Naive thymus-derived CD4-positive, alpha-beta T cell (primary cell): Measurements from ENCODE around the gene RXFP2. TPM values are rescaled to one million over a fixed set of nuclear protein-coding genes. Genes with fewer than 3 reads are reported as not detected.

ENCODE experiments used
- ATAC-seq: fragments of 150-1000 bp; cut with Tn5 transposase; 2 replicates; pipeline ENCODE4 v1.10.0; 2021; ENCODE audit warnings: mild to moderate bottlenecking, moderate library complexity
- CTCF ChIA-PET: fragments of 350-600 bp; sonication (Branson Sonifier 250); formaldehyde crosslinking; loops from one replicate; lab custom pipeline; 2021; ENCODE audit warnings: antibody characterized with exemption; lab: Charles Lee
- POLR2A ChIA-PET: fragments of 350-600 bp; sonication (Branson Sonifier 250); formaldehyde crosslinking; loops from one replicate; lab custom pipeline; 2021; ENCODE audit warnings: antibody characterized with exemption, inconsistent platforms; lab: Charles Lee
- DNase-seq, 9 donors: peaks; one replicate each; pipeline versions ENCODE4 v3.0.0 to v3.0.0-alpha.2; 2020 to 2022; ENCODE audit warnings: mixed read lengths in 1 of 9
- H3K27ac ChIP-seq: one replicate; pipeline ENCODE4 v1.7.0; 2013; ENCODE audit warnings: mild to moderate bottlenecking, low read depth, low read length, moderate library complexity
- H3K27me3 ChIP-seq, 2 donors: one replicate each; pipeline ENCODE4 v1.7.0; 2013; ENCODE audit warnings: low read length in 2 of 2, mild to moderate bottlenecking in 2 of 2, moderate library complexity in 2 of 2; ENCODE audit not compliant: control insufficient read depth in 2 of 2, insufficient read depth in 2 of 2
- H3K36me3 ChIP-seq, 3 experiments: 1 replicate in 2 of 3; 2 replicates in 1 of 3; pipeline ENCODE4 v1.7.0; 2013; ENCODE audit warnings: low read length in 3 of 3, mild to moderate bottlenecking in 3 of 3, moderate library complexity in 1 of 3; ENCODE audit not compliant: insufficient read depth in 3 of 3, control insufficient read depth in 2 of 3
- H3K4me1 ChIP-seq, 2 donors: one replicate each; pipeline ENCODE4 v1.7.0; 2013; ENCODE audit warnings: low read length in 2 of 2, mild to moderate bottlenecking in 2 of 2, moderate library complexity in 1 of 2; ENCODE audit not compliant: control insufficient read depth in 2 of 2, insufficient read depth in 2 of 2
- H3K4me3 ChIP-seq: 2 replicates; pipeline ENCODE4 v1.7.0; 2013; ENCODE audit warnings: mild to moderate bottlenecking, low read length
- H3K9me3 ChIP-seq, 3 experiments: 1 replicate in 2 of 3; 2 replicates in 1 of 3; pipeline ENCODE4 v1.7.0; 2013; ENCODE audit warnings: low read length in 3 of 3; ENCODE audit not compliant: control insufficient read depth in 2 of 3
- H3K27ac Mint-ChIP-seq, 9 donors: one replicate each; pipeline ENCODE4 v1.8.0; 2020 to 2022; ENCODE audit warnings: mixed read lengths in 9 of 9, mild to moderate bottlenecking in 8 of 9, moderate library complexity in 5 of 9, inconsistent platforms in 2 of 9
- H3K27me3 Mint-ChIP-seq, 5 donors: one replicate each; pipeline ENCODE4 v1.8.0; 2021 to 2022; ENCODE audit warnings: mixed read lengths in 5 of 5, mild to moderate bottlenecking in 1 of 5
- H3K36me3 Mint-ChIP-seq, 5 donors: one replicate each; pipeline ENCODE4 v1.8.0; 2020 to 2022; ENCODE audit warnings: mixed read lengths in 5 of 5, mild to moderate bottlenecking in 3 of 5, inconsistent platforms in 1 of 5
- H3K4me1 Mint-ChIP-seq, 7 donors: one replicate each; pipeline ENCODE4 v1.8.0; 2020 to 2022; ENCODE audit warnings: mixed read lengths in 7 of 7, mild to moderate bottlenecking in 3 of 7, inconsistent platforms in 1 of 7
- H3K4me3 Mint-ChIP-seq, 10 donors: one replicate each; pipeline ENCODE4 v1.8.0; 2020 to 2022; ENCODE audit warnings: mild to moderate bottlenecking in 10 of 10, mixed read lengths in 10 of 10, moderate library complexity in 6 of 10, inconsistent platforms in 2 of 10
- H3K9me3 Mint-ChIP-seq, 11 donors: one replicate each; pipeline ENCODE4 v1.8.0; 2020 to 2022; ENCODE audit warnings: mixed read lengths in 11 of 11, mild to moderate bottlenecking in 4 of 11, inconsistent platforms in 1 of 11, moderate library complexity in 1 of 11
- intact Hi-C, 2 donors: fragments of 100-400 bp; cut with micrococcal nuclease; formaldehyde crosslinking; loops; one replicate each; pipeline ENCODE4 v1.15.1; 2023
- polyA plus RNA-seq, 2 donors: library from polyadenylated mRNA; unstranded; fragments of 300-500 nt; fragmentation: Illumina TruSeq; gene quantifications; one replicate each; pipeline ENCODE4 v1.2.3, GENCODE V29; 2021
- total RNA-seq, 6 experiments: library from RNA in 5 of 6; stranded (reverse) in 5 of 6; gene quantifications; 1 replicate in 5 of 6; 2 replicates in 1 of 6; pipeline ENCODE4 v1.2.3 and lab custom pipeline; 2021 to 2026

Gene RXFP2
- total and polyA plus RNA-seq, 7 experiments from 2014 or later, result not detected

GRCh38 chr13:31747291-31747690, 8.0 kb downstream of the RXFP2 start:
- Mint-ChIP-seq H3K27me3 (peaks cover 12 to 26% (median 16%) of the 10 kb centered on the region in 5 donors), H3K36me3 (no peaks in the 10 kb centered on the region), H3K4me3 (no peak overlapping the region), H3K9me3 (peaks cover 0 to 3% (median 0%) of the 10 kb centered on the region in 11 donors), H3K4me1 (peaks cover 0 to 1% (median under 1%) of the 10 kb centered on the region in 7 donors), H3K27ac (no peak overlapping the region)
- Histone ChIP-seq H3K27ac (no peak overlapping the region), H3K4me1 (no peaks in the 10 kb centered on the region), H3K9me3 (no peaks in the 10 kb centered on the region), H3K27me3 (no peaks in the 10 kb centered on the region), H3K4me3 (no peak overlapping the region), H3K36me3 (no peaks in the 10 kb centered on the region)
- CTCF ChIA-PET, result no interaction called here
- no peak for DNase-seq
- POLR2A ChIA-PET, result no interaction called here
- intact Hi-C loops, result no loop called here
- ATAC-seq, result no peak

GRCh38 chr13:31747966-31748365, 8.6 kb downstream of the RXFP2 start:
- no peaks in the 10 kb centered on the region for H3K27me3 ChIP-seq
- no peak overlapping the region for H3K27ac ChIP-seq
- no peaks in the 10 kb centered on the region for H3K36me3 Mint-ChIP-seq
- H3K4me1 ChIP-seq, result no peaks in the 10 kb centered on the region
- no peak for ATAC-seq
- no peaks in the 10 kb centered on the region for H3K36me3 ChIP-seq
- H3K4me3 ChIP-seq, result no peak overlapping the region
- POLR2A ChIA-PET, result no interaction called here
- peaks cover 12 to 24% (median 14%) of the 10 kb centered on the region in 5 donors for H3K27me3 Mint-ChIP-seq
- peaks cover 0 to 3% (median 0%) of the 10 kb centered on the region in 11 donors for H3K9me3 Mint-ChIP-seq
- no peaks in the 10 kb centered on the region for H3K4me1 Mint-ChIP-seq
- no peak overlapping the region for H3K27ac Mint-ChIP-seq
- no peak for DNase-seq
- H3K9me3 ChIP-seq, result no peaks in the 10 kb centered on the region
- CTCF ChIA-PET, result no interaction called here
- H3K4me3 Mint-ChIP-seq, result no peak overlapping the region
- intact Hi-C loops, result no loop called here

DNA sequence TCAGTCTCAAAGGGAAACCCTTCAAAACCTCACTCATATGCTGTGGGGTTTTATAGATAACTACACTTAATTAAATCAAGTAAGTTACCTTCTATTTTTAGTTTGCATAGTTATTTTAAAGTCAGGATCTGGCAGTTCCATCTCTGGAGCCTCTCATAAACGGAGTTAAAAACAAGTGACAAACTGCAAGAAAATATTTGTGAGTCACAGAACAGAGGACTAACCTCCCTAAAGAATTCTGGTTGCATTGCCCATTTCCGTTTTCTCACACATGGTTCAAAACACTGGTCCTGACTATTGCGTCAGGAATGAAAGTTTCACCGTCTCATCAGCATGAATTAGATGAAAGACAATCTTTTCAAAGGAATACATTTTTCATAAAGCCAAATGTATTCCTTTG, 10.6 kb downstream of the RXFP2 start:
- no peaks in the 10 kb centered on the region for H3K27me3 ChIP-seq
- Mint-ChIP-seq H3K27me3 (peaks cover 8 to 23% (median 17%) of the 10 kb centered on the region in 5 donors), H3K27ac (no peak overlapping the region), H3K9me3 (peaks cover 0 to 3% (median 0%) of the 10 kb centered on the region in 11 donors), H3K36me3 (no peaks in the 10 kb centered on the region), H3K4me3 (no peak overlapping the region), H3K4me1 (no peaks in the 10 kb centered on the region)
- no peak overlapping the region for H3K27ac ChIP-seq
- ChIA-PET POLR2A (no interaction called here), CTCF (no interaction called here)
- H3K9me3 ChIP-seq, result no peaks in the 10 kb centered on the region
- ATAC-seq (no peak), DNase-seq (no peak)
- H3K36me3 ChIP-seq, result no peaks in the 10 kb centered on the region
- H3K4me3 ChIP-seq, result no peak overlapping the region
- no peaks in the 10 kb centered on the region for H3K4me1 ChIP-seq
- intact Hi-C loops, result no loop called here

DNA sequence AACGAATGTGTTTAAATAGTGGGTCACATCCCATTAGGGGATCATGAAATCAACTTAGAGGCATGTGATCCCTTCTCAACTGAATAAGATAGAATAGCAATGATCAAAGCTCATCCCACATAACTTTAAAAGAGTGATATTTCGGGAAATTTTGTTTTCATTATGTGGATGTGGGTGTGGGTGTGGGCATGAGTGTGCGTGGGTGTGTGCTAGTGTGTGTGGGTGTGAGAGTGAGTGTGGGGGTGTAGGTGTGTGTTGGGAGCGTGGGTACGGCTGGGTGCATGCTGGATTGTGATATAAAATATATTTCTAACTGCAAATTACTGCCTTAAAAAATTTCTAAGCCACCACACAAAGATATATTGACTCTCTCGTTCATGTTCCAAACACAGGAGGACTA, 15.9 kb downstream of the RXFP2 start:
- no peak overlapping the region for H3K27ac Mint-ChIP-seq
- Histone ChIP-seq H3K27ac (no peak overlapping the region), H3K27me3 (no peaks in the 10 kb centered on the region), H3K9me3 (no peaks in the 10 kb centered on the region), H3K36me3 (no peaks in the 10 kb centered on the region), H3K4me1 (no peaks in the 10 kb centered on the region), H3K4me3 (no peak overlapping the region)
- intact Hi-C loops, result no loop called here
- H3K36me3 Mint-ChIP-seq, result no peaks in the 10 kb centered on the region
- H3K4me1 Mint-ChIP-seq, result no peaks in the 10 kb centered on the region
- no peak overlapping the region for H3K4me3 Mint-ChIP-seq
- DNase-seq (no peak), ATAC-seq (no peak)
- H3K9me3 Mint-ChIP-seq, result peaks cover 0 to 2% (median 0%) of the 10 kb centered on the region in 11 donors
- peaks cover 0 to 32% (median 23%) of the 10 kb centered on the region in 5 donors for H3K27me3 Mint-ChIP-seq
- CTCF ChIA-PET, result no interaction called here
- POLR2A ChIA-PET, result no interaction called here

GRCh38 chr13:31755803-31756212, 16.5 kb downstream of the RXFP2 start:
- ATAC-seq (no peak), DNase-seq (no peak)
- Mint-ChIP-seq H3K27ac (no peak overlapping the region), H3K4me3 (no peak overlapping the region), H3K27me3 (peaks cover 0 to 27% (median 17%) of the 10 kb centered on the region in 5 donors), H3K9me3 (peaks cover 0 to under 1% (median 0%) of the 10 kb centered on the region in 11 donors), H3K4me1 (no peaks in the 10 kb centered on the region), H3K36me3 (no peaks in the 10 kb centered on the region)
- Histone ChIP-seq H3K36me3 (no peaks in the 10 kb centered on the region), H3K9me3 (no peaks in the 10 kb centered on the region), H3K4me3 (no peak overlapping the region), H3K4me1 (no peaks in the 10 kb centered on the region), H3K27ac (no peak overlapping the region), H3K27me3 (no peaks in the 10 kb centered on the region)
- ChIA-PET CTCF (no interaction called here), POLR2A (no interaction called here)
- intact Hi-C loops, result no loop called here

DNA sequence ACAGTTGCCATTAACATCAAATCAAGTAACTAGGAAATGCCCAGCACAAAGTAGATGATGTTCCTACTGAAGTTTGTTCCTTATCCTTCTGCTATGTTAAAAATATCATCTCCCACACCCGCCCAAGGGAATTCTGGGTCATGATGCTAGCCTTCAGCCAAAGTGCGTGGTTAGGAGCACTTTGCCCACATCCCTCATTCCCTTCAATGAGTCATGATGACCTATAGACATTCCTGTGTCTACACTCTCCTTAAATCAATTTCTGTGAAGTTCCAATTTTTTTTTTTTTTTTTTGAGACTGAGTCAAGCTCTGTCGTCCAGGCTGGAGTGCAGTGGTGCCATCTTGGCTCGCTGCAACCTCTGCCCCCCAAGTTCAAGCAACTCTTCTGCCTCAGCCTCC, 17.0 kb downstream of the RXFP2 start:
- POLR2A ChIA-PET, result no interaction called here
- H3K4me3 ChIP-seq, result no peak overlapping the region
- H3K9me3 ChIP-seq, result no peaks in the 10 kb centered on the region
- H3K27ac ChIP-seq, result no peak overlapping the region
- no peaks in the 10 kb centered on the region for H3K4me1 ChIP-seq
- intact Hi-C loops, result no loop called here
- H3K27me3 Mint-ChIP-seq, result peaks cover 0 to 26% (median 14%) of the 10 kb centered on the region in 5 donors
- ATAC-seq (no peak), DNase-seq (no peak)
- no peaks in the 10 kb centered on the region for H3K9me3 Mint-ChIP-seq
- no peaks in the 10 kb centered on the region for H3K4me1 Mint-ChIP-seq
- no peaks in the 10 kb centered on the region for H3K36me3 Mint-ChIP-seq
- CTCF ChIA-PET, result no interaction called here
- H3K4me3 Mint-ChIP-seq, result no peak overlapping the region
- no peak overlapping the region for H3K27ac Mint-ChIP-seq
- no peaks in the 10 kb centered on the region for H3K36me3 ChIP-seq
- no peaks in the 10 kb centered on the region for H3K27me3 ChIP-seq

GRCh38 chr13:31761951-31762350, 22.6 kb downstream of the RXFP2 start:
- DNase-seq, result no peak
- Mint-ChIP-seq H3K27ac (peak overlapping the region in 1 of 9 donors; percentile 19), H3K27me3 (peaks cover 0 to 15% (median 10%) of the 10 kb centered on the region in 5 donors), H3K36me3 (no peaks in the 10 kb centered on the region), H3K4me3 (no peak overlapping the region), H3K9me3 (peaks cover 0 to 3% (median 0%) of the 10 kb centered on the region in 11 donors), H3K4me1 (no peaks in the 10 kb centered on the region)
- H3K27me3 ChIP-seq, result no peaks in the 10 kb centered on the region
- H3K9me3 ChIP-seq, result no peaks in the 10 kb centered on the region
- POLR2A ChIA-PET, result no interaction called here
- intact Hi-C loops, result no loop called here
- H3K4me1 ChIP-seq, result no peaks in the 10 kb centered on the region
- no peak overlapping the region for H3K27ac ChIP-seq
- CTCF ChIA-PET, result no interaction called here
- ATAC-seq, result no peak
- H3K36me3 ChIP-seq, result no peaks in the 10 kb centered on the region
- no peak overlapping the region for H3K4me3 ChIP-seq
